ENCODE results near the gene SMYD3. TPM values are rescaled to one million over a fixed set of nuclear protein-coding genes. Genes with fewer than 3 reads are reported as not detected.

SMYD3 gene
- total and polyA plus RNA-seq, 2 donors (not counting 1 experiment from before 2014, with no cell fraction given), result 9.7 to 37.2 TPM

- no peak overlapping the region for H3K4me3 Mint-ChIP-seq
- no peak for DNase-seq
- Histone ChIP-seq H3K36me3 (replicated peaks in 1 of 2; ENCODE audit: control extremely low read depth in 1 of 2, control insufficient read depth in 1 of 2, extremely low read depth in 1 of 2, insufficient read depth in 2 of 2, low read length in 1 of 2) (no peaks in the 10 kb centered on the region), H3K27me3 (replicated peaks in 1 of 4; ENCODE audit: control extremely low read depth in 1 of 4, control insufficient read depth in 3 of 4, insufficient read depth in 4 of 4, low read length in 3 of 4) (no peaks in the 10 kb centered on the region), H3K9ac (ENCODE audit: low read length) (no peak overlapping the region), H3K4me2 (replicated peaks; ENCODE audit: low read depth, low read length, poor library complexity, severe bottlenecking) (no peak overlapping the region), H3K4me1 (ENCODE audit: control insufficient read depth in 2 of 2, insufficient read depth in 2 of 2, low read length in 2 of 2) (no peaks in the 10 kb centered on the region), H4K20me1 (ENCODE audit: control insufficient read depth, insufficient read depth, low read length, poor library complexity, severe bottlenecking) (no peaks in the 10 kb centered on the region), H2AFZ (ENCODE audit: insufficient read depth, low read depth, low read length, poor library complexity, severe bottlenecking) (no peak overlapping the region), H3K27ac (ENCODE audit: low read length in 2 of 2) (no peak overlapping the region), H3K9me3 (ENCODE audit: control extremely low read depth in 1 of 3, control insufficient read depth in 2 of 3, insufficient read depth in 1 of 3, low read length in 2 of 3) (no peaks in the 10 kb centered on the region), H3K4me3 (ENCODE audit: control extremely low read depth in 1 of 5, extremely low read depth in 1 of 5, insufficient read depth in 1 of 5, low read depth in 2 of 5, low read length in 4 of 5) (no peak overlapping the region), H3K79me2 (ENCODE audit: control insufficient read depth, insufficient read depth, low read length) (no peaks in the 10 kb centered on the region)
- H3K9me3 Mint-ChIP-seq (ENCODE audit: insufficient read depth), result no peaks in the 10 kb centered on the region
- ATAC-seq (ENCODE audit: low read depth), result no peak
- TF ChIP-seq EZH2 (IDR thresholded peaks at IDR 0.05; ENCODE audit: borderline replicate concordance, insufficient read depth, low read depth, low read length, poor library complexity, severe bottlenecking), result no peak
- TF ChIP-seq, protein P1, sequence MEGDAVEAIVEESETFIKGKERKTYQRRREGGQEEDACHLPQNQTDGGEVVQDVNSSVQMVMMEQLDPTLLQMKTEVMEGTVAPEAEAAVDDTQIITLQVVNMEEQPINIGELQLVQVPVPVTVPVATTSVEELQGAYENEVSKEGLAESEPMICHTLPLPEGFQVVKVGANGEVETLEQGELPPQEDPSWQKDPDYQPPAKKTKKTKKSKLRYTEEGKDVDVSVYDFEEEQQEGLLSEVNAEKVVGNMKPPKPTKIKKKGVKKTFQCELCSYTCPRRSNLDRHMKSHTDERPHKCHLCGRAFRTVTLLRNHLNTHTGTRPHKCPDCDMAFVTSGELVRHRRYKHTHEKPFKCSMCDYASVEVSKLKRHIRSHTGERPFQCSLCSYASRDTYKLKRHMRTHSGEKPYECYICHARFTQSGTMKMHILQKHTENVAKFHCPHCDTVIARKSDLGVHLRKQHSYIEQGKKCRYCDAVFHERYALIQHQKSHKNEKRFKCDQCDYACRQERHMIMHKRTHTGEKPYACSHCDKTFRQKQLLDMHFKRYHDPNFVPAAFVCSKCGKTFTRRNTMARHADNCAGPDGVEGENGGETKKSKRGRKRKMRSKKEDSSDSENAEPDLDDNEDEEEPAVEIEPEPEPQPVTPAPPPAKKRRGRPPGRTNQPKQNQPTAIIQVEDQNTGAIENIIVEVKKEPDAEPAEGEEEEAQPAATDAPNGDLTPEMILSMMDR (IDR thresholded peaks at IDR 0.05), result no peak
- intact Hi-C loops (cut with micrococcal nuclease), result no loop called here
- no peaks in the 10 kb centered on the region for H3K4me1 Mint-ChIP-seq
- 89% methylated on average over 5 of the region's 7 CpGs for WGBS (ENCODE audit: insufficient coverage)
- no peak overlapping the region for H3K27ac Mint-ChIP-seq
- POLR2A ChIA-PET, result no interaction called here
- CTCF ChIA-PET, result no interaction called here
- H3K27me3 Mint-ChIP-seq, result no peaks in the 10 kb centered on the region
Observed at GRCh38 chr1:246398126-246398813, 108.8 kb downstream of the SMYD3 start.

DNA sequence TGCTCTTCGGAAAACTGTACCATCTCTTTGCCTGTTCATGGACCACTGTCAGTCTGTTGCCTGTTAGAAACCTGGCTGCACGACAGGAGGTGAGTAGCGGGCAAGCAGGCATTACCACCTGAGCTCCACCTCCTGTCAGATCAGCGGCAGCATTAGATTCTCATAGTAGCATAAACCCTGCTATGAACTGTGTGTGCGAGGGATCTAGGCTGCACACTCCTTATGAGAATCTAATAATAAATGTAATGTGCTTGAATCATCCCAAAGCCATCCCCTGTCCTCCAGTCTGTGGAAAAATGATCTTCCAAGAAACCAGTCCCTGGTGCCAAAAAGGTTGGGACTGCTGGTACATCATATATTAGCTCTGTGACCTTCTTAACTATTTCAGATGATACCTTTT lies 110.0 kb downstream of the SMYD3 start:
- no peak overlapping the region for H3K9ac ChIP-seq (ENCODE audit: low read length)
- Mint-ChIP-seq H3K27ac (no peak overlapping the region), H3K27me3 (no peaks in the 10 kb centered on the region), H3K4me3 (no peak overlapping the region), H3K4me1 (no peaks in the 10 kb centered on the region), H3K9me3 (ENCODE audit: insufficient read depth) (no peaks in the 10 kb centered on the region)
- POLR2A ChIA-PET, result no interaction called here
- no peaks in the 10 kb centered on the region for H3K79me2 ChIP-seq (ENCODE audit: control insufficient read depth, insufficient read depth, low read length)
- 97% methylated on average over 3 of the region's 5 CpGs for WGBS (ENCODE audit: insufficient coverage)
- intact Hi-C loops (cut with micrococcal nuclease), result no loop called here
- DNase-seq (no peak), ATAC-seq (ENCODE audit: low read depth) (no peak)
- no peaks in the 10 kb centered on the region for H4K20me1 ChIP-seq (ENCODE audit: control insufficient read depth, insufficient read depth, low read length, poor library complexity, severe bottlenecking)
- H3K27me3 ChIP-seq (replicated peaks in 1 of 4; ENCODE audit: control extremely low read depth in 1 of 4, control insufficient read depth in 3 of 4, insufficient read depth in 4 of 4, low read length in 3 of 4), result no peaks in the 10 kb centered on the region
- no peak for TF ChIP-seq EZH2 (IDR thresholded peaks at IDR 0.05; ENCODE audit: borderline replicate concordance, insufficient read depth, low read depth, low read length, poor library complexity, severe bottlenecking)
- TF ChIP-seq, protein P1 (IDR thresholded peaks at IDR 0.05), result no peak
- peaks cover 0 to 4% (median under 1%) of the 10 kb centered on the region in 3 donors for H3K9me3 ChIP-seq (ENCODE audit: control extremely low read depth in 1 of 3, control insufficient read depth in 2 of 3, insufficient read depth in 1 of 3, low read length in 2 of 3)
- H3K36me3 ChIP-seq (replicated peaks in 1 of 2; ENCODE audit: control extremely low read depth in 1 of 2, control insufficient read depth in 1 of 2, extremely low read depth in 1 of 2, insufficient read depth in 2 of 2, low read length in 1 of 2), result no peaks in the 10 kb centered on the region
- H2AFZ ChIP-seq (ENCODE audit: insufficient read depth, low read depth, low read length, poor library complexity, severe bottlenecking), result no peak overlapping the region
- H3K4me1 ChIP-seq (ENCODE audit: control insufficient read depth in 2 of 2, insufficient read depth in 2 of 2, low read length in 2 of 2), result no peaks in the 10 kb centered on the region
- H3K4me2 ChIP-seq (replicated peaks; ENCODE audit: low read depth, low read length, poor library complexity, severe bottlenecking), result no peak overlapping the region
- CTCF ChIA-PET, result no interaction called here
- no peak overlapping the region for H3K27ac ChIP-seq (ENCODE audit: low read length in 2 of 2)
- no peak overlapping the region for H3K4me3 ChIP-seq (ENCODE audit: control extremely low read depth in 1 of 5, extremely low read depth in 1 of 5, insufficient read depth in 1 of 5, low read depth in 2 of 5, low read length in 4 of 5)
